Epithelial cell of esophagus (primary cell): ENCODE data around the gene EXO1.

ENCODE experiments used
- DNase-seq: peaks from one replicate; pipeline ENCODE4 v3.0.0; 2010; ENCODE audit warnings: low read depth
- H3K4me3 ChIP-seq: 2 replicates; pipeline ENCODE4 v1.5.1; 2011; ENCODE audit warnings: mild to moderate bottlenecking, low read length, control low read depth
- TF ChIP-seq, protein P1 (sequence below): IDR thresholded peaks from 2 replicates; pipeline ENCODE4 v1.5.1; 2011; ENCODE audit warnings: low read depth, mild to moderate bottlenecking, low read length, control low read depth, inconsistent platforms; ENCODE audit not compliant: insufficient read depth; ENCODE audit errors: missing control alignments

The EXO1 gene

DNA sequence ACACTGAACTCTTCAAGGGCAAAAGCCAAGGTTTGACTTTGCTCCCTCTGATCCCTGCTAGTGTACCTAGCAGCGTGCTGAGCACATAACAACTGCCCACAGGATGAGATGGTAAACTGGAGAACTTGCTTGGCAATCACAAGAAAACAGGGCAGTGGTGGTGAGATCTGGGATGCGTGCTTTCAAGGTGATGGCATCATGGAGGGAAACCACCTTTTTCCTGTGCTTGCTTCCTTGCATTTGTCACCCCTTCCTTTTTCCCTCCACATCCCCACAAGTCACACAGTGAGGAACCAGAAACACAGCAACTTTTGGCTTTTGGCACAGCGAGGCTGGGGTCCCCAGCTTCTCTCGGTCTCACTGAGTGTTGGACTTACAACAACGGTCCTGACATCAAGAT lies 78.1 kb downstream of the EXO1 start:
- no peak overlapping the region for H3K4me3 ChIP-seq
- TF ChIP-seq, protein P1, sequence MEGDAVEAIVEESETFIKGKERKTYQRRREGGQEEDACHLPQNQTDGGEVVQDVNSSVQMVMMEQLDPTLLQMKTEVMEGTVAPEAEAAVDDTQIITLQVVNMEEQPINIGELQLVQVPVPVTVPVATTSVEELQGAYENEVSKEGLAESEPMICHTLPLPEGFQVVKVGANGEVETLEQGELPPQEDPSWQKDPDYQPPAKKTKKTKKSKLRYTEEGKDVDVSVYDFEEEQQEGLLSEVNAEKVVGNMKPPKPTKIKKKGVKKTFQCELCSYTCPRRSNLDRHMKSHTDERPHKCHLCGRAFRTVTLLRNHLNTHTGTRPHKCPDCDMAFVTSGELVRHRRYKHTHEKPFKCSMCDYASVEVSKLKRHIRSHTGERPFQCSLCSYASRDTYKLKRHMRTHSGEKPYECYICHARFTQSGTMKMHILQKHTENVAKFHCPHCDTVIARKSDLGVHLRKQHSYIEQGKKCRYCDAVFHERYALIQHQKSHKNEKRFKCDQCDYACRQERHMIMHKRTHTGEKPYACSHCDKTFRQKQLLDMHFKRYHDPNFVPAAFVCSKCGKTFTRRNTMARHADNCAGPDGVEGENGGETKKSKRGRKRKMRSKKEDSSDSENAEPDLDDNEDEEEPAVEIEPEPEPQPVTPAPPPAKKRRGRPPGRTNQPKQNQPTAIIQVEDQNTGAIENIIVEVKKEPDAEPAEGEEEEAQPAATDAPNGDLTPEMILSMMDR = no peak
- DNase-seq = no peak

DNA sequence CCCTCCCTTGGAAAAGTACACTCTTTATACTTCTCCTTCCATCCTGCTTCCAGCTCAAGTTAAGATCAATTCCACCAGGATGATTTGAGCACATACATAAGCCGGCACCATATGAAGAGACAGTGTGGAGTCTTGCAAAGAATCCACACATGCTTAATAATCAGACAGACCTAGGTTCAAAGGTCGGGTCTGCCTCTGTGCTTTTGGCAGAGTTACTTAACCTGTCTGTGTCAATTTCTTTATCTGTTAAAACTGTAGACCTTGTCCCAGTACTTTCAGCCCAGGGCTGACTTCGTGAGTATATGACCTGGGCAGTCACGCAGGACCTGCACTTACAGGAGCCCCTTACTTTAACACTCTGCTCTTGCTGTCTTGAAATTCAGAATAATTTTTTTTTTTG lies 79.3 kb downstream of the EXO1 start:
- TF ChIP-seq, protein P1 = no peak
- no peak overlapping the region for H3K4me3 ChIP-seq
- no peak for DNase-seq

DNA sequence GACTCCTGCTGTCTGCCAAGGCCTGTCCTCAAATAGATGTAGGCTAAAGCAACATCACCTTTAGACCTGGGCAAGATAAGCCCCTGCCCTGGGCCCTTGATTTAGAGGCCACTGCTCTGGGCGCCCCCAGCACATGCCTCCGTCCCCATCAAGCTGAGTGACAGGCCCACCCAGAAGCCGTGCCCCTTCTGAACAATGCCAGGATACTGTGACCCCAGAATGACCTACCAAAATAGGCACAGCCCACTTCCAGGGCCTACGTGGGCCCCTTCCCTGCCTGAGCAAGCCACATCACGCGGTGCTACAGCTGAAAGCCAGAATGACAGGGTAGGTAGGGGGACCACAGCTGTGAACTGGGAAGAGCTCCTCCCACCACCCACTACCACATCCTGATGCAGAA lies 84.8 kb downstream of the EXO1 start:
- DNase-seq = no peak
- TF ChIP-seq, protein P1 = no peak
- H3K4me3 ChIP-seq = no peak overlapping the region

DNA sequence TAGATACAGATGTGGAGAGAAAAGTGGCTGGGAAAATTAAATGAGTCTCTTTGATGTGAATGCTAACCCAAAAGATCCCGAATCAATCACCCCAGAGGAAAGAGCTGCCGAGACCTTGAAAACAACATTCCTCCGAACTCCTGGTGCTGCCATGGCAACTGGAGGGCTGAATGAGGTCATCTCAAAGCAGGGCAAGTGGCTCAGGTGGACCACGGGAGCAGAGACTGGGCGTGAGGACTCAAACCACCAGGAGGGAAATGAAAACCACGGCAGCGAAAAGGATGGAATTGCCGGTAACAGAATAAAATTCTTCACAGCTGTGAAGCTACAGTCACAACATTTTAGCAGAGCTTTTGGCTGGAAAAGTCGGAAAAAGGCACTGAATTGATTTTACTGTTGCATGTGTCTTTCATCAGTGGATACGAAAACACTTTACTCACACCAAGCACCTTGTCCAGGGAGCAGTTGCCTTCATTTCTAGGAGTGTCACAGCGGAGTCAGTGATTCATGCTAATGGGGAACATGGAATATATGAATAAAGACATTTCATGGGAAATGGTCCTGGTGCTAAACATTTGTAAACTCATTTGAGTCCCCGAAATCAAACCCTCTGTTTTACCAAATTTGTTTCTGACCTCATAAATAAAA lies 86.3 kb downstream of the EXO1 start:
- DNase-seq = peak; percentile 8
- TF ChIP-seq, protein P1 = no peak
- H3K4me3 ChIP-seq = no peak overlapping the region

DNA sequence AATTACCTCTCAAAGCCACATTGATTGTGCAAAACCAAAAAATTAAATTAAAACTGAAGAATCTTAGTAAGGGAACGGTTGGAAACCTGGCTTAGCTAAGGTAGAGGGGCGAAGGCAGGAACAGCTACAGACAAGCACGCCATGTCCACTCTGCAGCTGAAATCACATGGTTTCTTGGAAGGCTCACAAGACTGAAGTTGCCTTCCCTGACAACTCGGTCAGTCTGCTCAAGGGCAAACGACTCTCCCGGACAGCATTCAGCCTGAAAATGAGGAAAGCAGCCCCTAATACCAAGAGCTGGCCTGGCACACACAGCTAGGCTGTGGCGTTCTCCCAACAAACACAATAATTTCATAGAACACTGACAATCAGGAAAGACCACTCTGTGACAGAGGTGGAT lies 86.9 kb downstream of the EXO1 start:
- H3K4me3 ChIP-seq = no peak overlapping the region
- no peak for DNase-seq
- TF ChIP-seq, protein P1 = no peak
